Measurements from ENCODE around the gene CEL. TPM values are rescaled to one million over a fixed set of nuclear protein-coding genes. Genes with fewer than 3 reads are reported as not detected.

CEL gene
- total RNA-seq, 1 donor from 2014 or later: not detected

DNA sequence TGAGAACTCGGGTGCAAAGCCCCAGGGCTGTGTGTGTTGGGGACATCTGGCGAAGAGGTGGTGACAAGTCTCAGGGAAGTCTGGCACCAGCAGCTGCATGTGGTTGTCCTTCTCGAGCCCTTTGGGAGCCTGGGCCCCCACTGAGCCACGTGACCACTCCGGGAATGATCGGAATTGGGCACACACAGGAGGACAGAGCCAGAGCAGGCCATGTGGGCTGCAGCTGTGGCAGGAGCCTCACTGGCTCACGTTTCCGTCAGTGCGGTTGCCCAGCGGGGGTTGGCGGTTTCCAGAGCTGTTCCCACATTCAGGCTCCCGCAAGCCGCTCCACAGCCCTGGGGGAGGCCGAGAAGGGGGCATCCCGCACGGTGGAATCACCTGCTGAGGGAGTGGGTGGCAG is 6.8 kb upstream of the CEL start:
- peak overlapping the region; percentile 66 for H3K27ac ChIP-seq (ENCODE audit: low read depth, low read length)
- H3K9ac ChIP-seq (ENCODE audit: low read depth in 1 of 3, low read length in 3 of 3): peak overlapping the region in 1 of 3 donors; percentile 62
- H3K9me3 ChIP-seq (ENCODE audit: control insufficient read depth in 3 of 3, low read length in 3 of 3): no peaks in the 10 kb centered on the region
- no peaks in the 10 kb centered on the region for H3K27me3 ChIP-seq (ENCODE audit: control insufficient read depth in 3 of 3, insufficient read depth in 3 of 3, low read length in 3 of 3)
- peak overlapping the region in 1 of 3 donors; percentile 45 for H3K4me3 ChIP-seq (ENCODE audit: low read length in 3 of 3)
- peaks cover 40 to 62% (median 56%) of the 10 kb centered on the region in 3 donors for H3K36me3 ChIP-seq (ENCODE audit: control insufficient read depth in 3 of 3, insufficient read depth in 3 of 3, low read length in 3 of 3)
- H3K4me1 ChIP-seq (ENCODE audit: control insufficient read depth in 3 of 3, insufficient read depth in 3 of 3, low read length in 3 of 3): peaks cover 13 to 23% (median 22%) of the 10 kb centered on the region in 3 donors

DNA sequence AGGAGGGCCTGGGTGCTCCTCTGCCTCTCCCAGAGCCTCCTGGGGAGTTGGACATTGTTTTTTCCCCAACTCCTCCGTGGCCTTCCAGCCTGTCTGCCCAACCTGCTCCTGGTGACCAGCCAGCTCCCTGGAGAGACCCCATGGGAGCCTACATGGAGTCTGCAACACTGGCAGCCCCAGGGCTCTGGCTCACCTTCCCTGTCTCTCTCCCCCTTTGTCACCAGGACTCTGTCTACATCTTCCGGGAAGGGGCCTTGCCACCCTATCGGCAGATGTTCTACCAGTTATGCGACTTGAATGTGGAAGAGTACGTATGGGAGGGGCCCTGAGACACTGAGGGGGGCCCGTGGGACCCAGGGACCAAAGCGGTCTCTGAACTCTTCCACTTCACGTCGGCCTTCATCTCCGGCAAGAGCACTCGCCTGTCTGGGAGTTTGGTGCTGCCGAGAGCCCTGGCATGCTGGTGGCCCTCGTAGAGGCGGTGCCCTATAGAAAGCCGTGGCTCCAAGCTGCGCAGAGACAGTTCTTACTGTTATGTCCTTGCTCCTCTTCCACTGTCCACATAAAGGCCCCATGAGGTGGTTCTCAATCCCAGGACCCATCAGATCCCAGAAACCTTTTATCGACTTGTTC is 5.9 kb upstream of the CEL start:
- peaks cover 36 to 54% (median 50%) of the 10 kb centered on the region in 3 donors for H3K36me3 ChIP-seq (ENCODE audit: control insufficient read depth in 3 of 3, insufficient read depth in 3 of 3, low read length in 3 of 3)
- H3K4me3 ChIP-seq (ENCODE audit: low read length in 3 of 3): no peak overlapping the region
- H3K27ac ChIP-seq (ENCODE audit: low read depth, low read length): no peak overlapping the region
- no peaks in the 10 kb centered on the region for H3K27me3 ChIP-seq (ENCODE audit: control insufficient read depth in 3 of 3, insufficient read depth in 3 of 3, low read length in 3 of 3)
- peaks cover 13 to 23% (median 22%) of the 10 kb centered on the region in 3 donors for H3K4me1 ChIP-seq (ENCODE audit: control insufficient read depth in 3 of 3, insufficient read depth in 3 of 3, low read length in 3 of 3)
- H3K9ac ChIP-seq (ENCODE audit: low read depth in 1 of 3, low read length in 3 of 3): peak overlapping the region in 1 of 3 donors; percentile 62
- H3K9me3 ChIP-seq (ENCODE audit: control insufficient read depth in 3 of 3, low read length in 3 of 3): no peaks in the 10 kb centered on the region

DNA sequence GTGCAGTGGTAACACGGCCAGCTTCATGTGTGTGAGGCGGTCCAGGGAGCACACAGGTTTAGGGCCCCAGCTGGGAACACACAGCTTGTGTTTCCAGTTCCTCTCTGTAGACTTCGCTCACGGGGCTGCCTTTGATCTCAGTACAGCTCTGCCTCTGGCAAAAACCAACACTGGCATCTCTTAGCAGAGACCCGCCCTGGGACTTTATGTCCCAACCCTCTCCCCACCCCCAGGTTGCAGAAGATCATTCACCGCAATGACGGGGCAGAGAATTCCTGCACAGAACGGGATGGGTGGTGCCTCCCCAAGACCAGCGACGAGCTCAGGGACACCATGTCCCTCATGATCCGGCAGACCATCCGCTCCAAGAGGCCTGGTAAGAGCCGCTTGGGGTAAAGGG is 5.2 kb upstream of the CEL start:
- H3K36me3 ChIP-seq (ENCODE audit: control insufficient read depth in 3 of 3, insufficient read depth in 3 of 3, low read length in 3 of 3): peaks cover 32 to 48% (median 44%) of the 10 kb centered on the region in 3 donors
- peaks cover 13 to 23% (median 22%) of the 10 kb centered on the region in 3 donors for H3K4me1 ChIP-seq (ENCODE audit: control insufficient read depth in 3 of 3, insufficient read depth in 3 of 3, low read length in 3 of 3)
- H3K4me3 ChIP-seq (ENCODE audit: low read length in 3 of 3): no peak overlapping the region
- H3K27ac ChIP-seq (ENCODE audit: low read depth, low read length): no peak overlapping the region
- no peaks in the 10 kb centered on the region for H3K27me3 ChIP-seq (ENCODE audit: control insufficient read depth in 3 of 3, insufficient read depth in 3 of 3, low read length in 3 of 3)
- H3K9me3 ChIP-seq (ENCODE audit: control insufficient read depth in 3 of 3, low read length in 3 of 3): no peaks in the 10 kb centered on the region
- H3K9ac ChIP-seq (ENCODE audit: low read depth in 1 of 3, low read length in 3 of 3): no peak overlapping the region

DNA sequence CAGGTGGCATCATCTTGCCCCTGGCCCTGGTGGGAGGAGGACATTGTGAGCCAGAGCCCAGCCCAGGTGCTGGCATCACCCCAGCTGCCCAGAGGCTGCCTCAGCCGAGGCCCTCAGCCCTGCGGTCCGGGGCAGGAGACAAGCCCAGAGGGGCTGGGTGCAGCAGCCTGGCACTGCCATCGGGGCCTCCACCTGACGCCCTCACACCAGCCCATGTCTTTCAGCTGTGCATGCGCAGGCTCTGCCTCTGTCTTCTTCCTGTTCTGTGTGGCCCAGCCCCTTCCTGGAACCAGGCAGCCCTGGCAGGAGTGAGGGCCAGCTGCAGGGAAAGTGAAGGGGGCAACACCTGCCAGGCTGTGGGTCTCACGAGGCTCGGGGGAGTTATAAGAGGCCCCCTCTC is 4.8 kb upstream of the CEL start:
- Histone ChIP-seq H3K9me3 (ENCODE audit: control insufficient read depth in 3 of 3, low read length in 3 of 3) (no peaks in the 10 kb centered on the region), H3K4me3 (ENCODE audit: low read length in 3 of 3) (no peak overlapping the region), H3K36me3 (ENCODE audit: control insufficient read depth in 3 of 3, insufficient read depth in 3 of 3, low read length in 3 of 3) (peaks cover 27 to 43% (median 39%) of the 10 kb centered on the region in 3 donors), H3K27me3 (ENCODE audit: control insufficient read depth in 3 of 3, insufficient read depth in 3 of 3, low read length in 3 of 3) (no peaks in the 10 kb centered on the region), H3K4me1 (ENCODE audit: control insufficient read depth in 3 of 3, insufficient read depth in 3 of 3, low read length in 3 of 3) (peaks cover 13 to 23% (median 22%) of the 10 kb centered on the region in 3 donors), H3K9ac (ENCODE audit: low read depth in 1 of 3, low read length in 3 of 3) (no peak overlapping the region), H3K27ac (ENCODE audit: low read depth, low read length) (no peak overlapping the region)

DNA sequence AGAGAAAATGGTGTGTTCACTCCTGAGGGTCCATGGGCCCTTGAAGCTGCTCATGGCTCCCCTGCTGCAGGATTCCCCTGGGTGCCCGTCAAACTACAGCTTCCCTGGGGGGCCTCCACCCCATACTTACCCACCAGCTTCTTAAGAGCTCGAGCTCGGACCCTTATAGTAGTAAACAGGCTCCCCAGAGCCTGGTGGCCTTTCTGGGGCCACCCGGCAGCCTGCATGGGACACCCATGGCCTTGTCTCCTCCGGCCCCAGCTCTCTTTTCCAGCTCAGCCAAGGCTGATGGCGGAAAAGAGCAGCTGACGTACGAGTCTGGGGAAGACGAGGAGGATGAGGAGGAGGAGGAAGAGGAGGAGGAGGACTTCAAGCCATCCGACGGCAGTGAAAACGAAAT is 4.2 kb upstream of the CEL start:
- Histone ChIP-seq H3K4me3 (ENCODE audit: low read length in 3 of 3) (no peak overlapping the region), H3K9ac (ENCODE audit: low read depth in 1 of 3, low read length in 3 of 3) (no peak overlapping the region), H3K36me3 (ENCODE audit: control insufficient read depth in 3 of 3, insufficient read depth in 3 of 3, low read length in 3 of 3) (peaks cover 25 to 39% (median 38%) of the 10 kb centered on the region in 3 donors), H3K27me3 (ENCODE audit: control insufficient read depth in 3 of 3, insufficient read depth in 3 of 3, low read length in 3 of 3) (no peaks in the 10 kb centered on the region), H3K4me1 (ENCODE audit: control insufficient read depth in 3 of 3, insufficient read depth in 3 of 3, low read length in 3 of 3) (peaks cover 13 to 23% (median 22%) of the 10 kb centered on the region in 3 donors), H3K27ac (ENCODE audit: low read depth, low read length) (no peak overlapping the region), H3K9me3 (ENCODE audit: control insufficient read depth in 3 of 3, low read length in 3 of 3) (no peaks in the 10 kb centered on the region)

DNA sequence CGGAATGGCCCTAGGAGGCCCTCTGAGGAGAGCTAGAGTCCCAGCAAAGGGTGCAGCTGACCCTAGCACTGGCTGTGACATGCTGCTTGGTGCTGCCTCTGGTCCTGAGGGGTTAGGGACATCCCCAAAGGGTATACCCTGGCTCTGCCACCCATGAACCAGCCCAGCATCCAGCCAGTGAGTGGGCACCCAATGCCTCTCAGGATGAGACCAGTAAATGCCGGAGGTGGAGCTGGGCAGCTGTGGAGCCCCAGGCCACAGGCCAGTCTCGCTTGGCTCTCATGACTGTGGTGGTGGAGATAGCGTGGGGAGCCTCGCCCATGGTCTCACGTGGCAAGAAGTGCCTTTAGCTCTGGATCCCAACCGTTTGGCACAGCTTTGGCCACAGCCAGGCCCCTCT is 3.7 kb upstream of the CEL start:
- Histone ChIP-seq H3K36me3 (ENCODE audit: control insufficient read depth in 3 of 3, insufficient read depth in 3 of 3, low read length in 3 of 3) (peaks cover 24 to 38% (median 38%) of the 10 kb centered on the region in 3 donors), H3K27me3 (ENCODE audit: control insufficient read depth in 3 of 3, insufficient read depth in 3 of 3, low read length in 3 of 3) (no peaks in the 10 kb centered on the region), H3K4me1 (ENCODE audit: control insufficient read depth in 3 of 3, insufficient read depth in 3 of 3, low read length in 3 of 3) (peaks cover 13 to 23% (median 22%) of the 10 kb centered on the region in 3 donors), H3K9ac (ENCODE audit: low read depth in 1 of 3, low read length in 3 of 3) (no peak overlapping the region), H3K27ac (ENCODE audit: low read depth, low read length) (no peak overlapping the region), H3K9me3 (ENCODE audit: control insufficient read depth in 3 of 3, low read length in 3 of 3) (no peaks in the 10 kb centered on the region), H3K4me3 (ENCODE audit: low read length in 3 of 3) (no peak overlapping the region)

DNA sequence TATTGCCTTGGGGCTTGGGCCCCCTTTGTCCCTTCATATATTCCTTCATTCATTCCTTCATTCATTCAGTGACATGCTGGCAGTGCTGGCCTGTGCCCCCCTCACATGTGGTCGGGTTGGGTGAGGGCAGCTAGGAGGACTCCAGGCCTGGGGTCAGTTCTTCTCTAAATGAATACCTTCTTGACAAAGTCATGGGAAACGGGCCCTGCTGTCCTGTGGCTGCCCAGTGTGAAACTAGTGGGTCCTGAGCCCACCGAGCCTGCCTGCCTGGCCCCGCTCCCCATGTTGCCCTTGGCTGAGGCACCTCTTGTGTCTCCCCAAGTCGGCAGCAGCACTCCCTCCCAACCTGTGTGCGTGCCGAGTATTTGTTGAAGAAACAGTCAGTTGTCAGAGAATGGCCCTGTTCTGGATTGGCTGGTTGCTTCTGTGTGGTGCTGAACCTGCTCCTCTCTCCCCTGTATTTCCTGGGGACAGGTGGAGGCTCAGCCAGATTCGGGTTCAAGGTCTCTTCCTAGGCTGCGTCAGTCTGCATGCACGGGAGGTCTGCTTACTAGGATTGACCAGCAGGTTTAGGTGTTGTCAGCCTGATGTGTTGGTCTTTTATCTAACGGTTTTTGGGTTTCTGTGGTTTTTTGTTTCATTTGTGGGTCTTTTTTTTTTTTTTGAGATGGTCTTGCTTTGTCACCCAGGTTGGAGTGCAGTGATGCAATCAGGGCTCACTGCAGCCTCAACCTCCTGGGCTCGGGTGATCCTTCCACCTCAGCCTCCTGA is 3.0 kb upstream of the CEL start:
- Histone ChIP-seq H3K9ac (ENCODE audit: low read depth in 1 of 3, low read length in 3 of 3) (no peak overlapping the region), H3K4me3 (ENCODE audit: low read length in 3 of 3) (no peak overlapping the region), H3K27ac (ENCODE audit: low read depth, low read length) (no peak overlapping the region), H3K27me3 (ENCODE audit: control insufficient read depth in 3 of 3, insufficient read depth in 3 of 3, low read length in 3 of 3) (no peaks in the 10 kb centered on the region), H3K9me3 (ENCODE audit: control insufficient read depth in 3 of 3, low read length in 3 of 3) (no peaks in the 10 kb centered on the region), H3K36me3 (ENCODE audit: control insufficient read depth in 3 of 3, insufficient read depth in 3 of 3, low read length in 3 of 3) (peaks cover 24 to 34% (median 34%) of the 10 kb centered on the region in 3 donors), H3K4me1 (ENCODE audit: control insufficient read depth in 3 of 3, insufficient read depth in 3 of 3, low read length in 3 of 3) (peaks cover 13 to 23% (median 22%) of the 10 kb centered on the region in 3 donors)

DNA sequence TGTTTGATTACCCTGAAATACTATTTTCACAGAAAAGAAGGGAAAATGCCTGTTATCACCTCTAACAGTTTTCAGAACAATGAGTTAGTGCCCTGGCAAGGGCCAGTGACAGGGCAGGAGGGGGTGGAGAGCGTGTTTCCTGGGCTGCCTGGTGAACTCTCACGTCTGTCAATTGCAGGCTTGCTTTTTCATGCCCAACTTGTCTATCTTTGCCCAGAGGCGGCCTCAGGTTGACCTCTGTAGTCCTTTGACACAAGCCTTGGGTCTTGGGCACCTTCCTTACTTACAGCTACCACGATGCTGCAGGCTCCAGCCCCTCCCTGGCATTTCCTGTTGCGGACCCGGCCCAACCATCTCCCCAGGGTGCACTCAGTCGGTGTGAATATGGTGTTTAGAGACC is 2.2 kb upstream of the CEL start:
- H3K27ac ChIP-seq (ENCODE audit: low read depth, low read length): no peak overlapping the region
- no peaks in the 10 kb centered on the region for H3K27me3 ChIP-seq (ENCODE audit: control insufficient read depth in 3 of 3, insufficient read depth in 3 of 3, low read length in 3 of 3)
- H3K9me3 ChIP-seq (ENCODE audit: control insufficient read depth in 3 of 3, low read length in 3 of 3): no peaks in the 10 kb centered on the region
- peaks cover 10 to 16% (median 15%) of the 10 kb centered on the region in 3 donors for H3K4me1 ChIP-seq (ENCODE audit: control insufficient read depth in 3 of 3, insufficient read depth in 3 of 3, low read length in 3 of 3)
- no peak overlapping the region for H3K4me3 ChIP-seq (ENCODE audit: low read length in 3 of 3)
- peaks cover 22 to 29% (median 25%) of the 10 kb centered on the region in 3 donors for H3K36me3 ChIP-seq (ENCODE audit: control insufficient read depth in 3 of 3, insufficient read depth in 3 of 3, low read length in 3 of 3)
- no peak overlapping the region for H3K9ac ChIP-seq (ENCODE audit: low read depth in 1 of 3, low read length in 3 of 3)

DNA sequence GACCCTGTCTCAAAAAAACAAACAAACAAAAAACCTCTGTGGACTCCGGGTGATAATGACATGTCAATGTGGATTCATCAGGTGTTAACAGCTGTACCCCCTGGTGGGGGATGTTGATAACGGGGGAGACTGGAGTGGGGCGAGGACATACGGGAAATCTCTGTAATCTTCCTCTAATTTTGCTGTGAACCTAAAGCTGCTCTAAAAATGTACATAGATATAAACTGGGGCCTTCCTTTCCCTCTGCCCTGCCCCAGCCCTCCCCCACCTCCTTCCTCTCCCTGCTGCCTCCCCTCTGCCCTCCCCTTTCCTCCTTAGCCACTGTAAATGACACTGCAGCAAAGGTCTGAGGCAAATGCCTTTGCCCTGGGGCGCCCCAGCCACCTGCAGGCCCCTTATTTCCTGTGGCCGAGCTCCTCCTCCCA is 1.4 kb upstream of the CEL start:
- Histone ChIP-seq H3K27ac (ENCODE audit: low read depth, low read length) (no peak overlapping the region), H3K36me3 (ENCODE audit: control insufficient read depth in 3 of 3, insufficient read depth in 3 of 3, low read length in 3 of 3) (peaks cover 22 to 24% (median 24%) of the 10 kb centered on the region in 3 donors), H3K9me3 (ENCODE audit: control insufficient read depth in 3 of 3, low read length in 3 of 3) (no peaks in the 10 kb centered on the region), H3K9ac (ENCODE audit: low read depth in 1 of 3, low read length in 3 of 3) (no peak overlapping the region), H3K4me3 (ENCODE audit: low read length in 3 of 3) (no peak overlapping the region), H3K4me1 (ENCODE audit: control insufficient read depth in 3 of 3, insufficient read depth in 3 of 3, low read length in 3 of 3) (peaks cover 4 to 8% (median 7%) of the 10 kb centered on the region in 3 donors), H3K27me3 (ENCODE audit: control insufficient read depth in 3 of 3, insufficient read depth in 3 of 3, low read length in 3 of 3) (no peaks in the 10 kb centered on the region)

Measured in skeletal muscle tissue (tissue), 4 donors.